NCI-H2029 treated with DMSO at 0.1 percent for 48 hours (cell line): Measurements from ENCODE around the gene WFDC10A.
"Not testable (repeated sequence)": the region's sequence is repeated elsewhere in the genome, so short reads cannot be mapped to it uniquely, and the experiment has no call there.

Experiments used
- DNase-seq: peaks from one replicate; lab custom pipeline; 2025; lab: John Stamatoyannopoulos, UW

The WFDC10A gene

GRCh38 chr20:45629496-45630100 lies at the start of gene WFDC10A:
Gene WFDC10A (plus strand): TSS chr20:45629739. CDS start chr20:45629814, 75 bp downstream.
- DNase-seq, result peak; percentile 23

- DNase-seq, result no peak
These were observed 47.8 kb upstream of the WFDC10A start for GRCh38 chr20:45581702-45582101.

- DNase-seq, result no peak
These were observed 46.0 kb upstream of the WFDC10A start for GRCh38 chr20:45583502-45583901.

- not testable (repeated sequence) for DNase-seq
These were observed 45.2 kb upstream of the WFDC10A start for GRCh38 chr20:45584294-45584693.

GRCh38 chr20:45585986-45586385 lies 43.6 kb upstream of the WFDC10A start:
- DNase-seq, result not testable (repeated sequence)

GRCh38 chr20:45588800-45589199 lies 40.7 kb upstream of the WFDC10A start:
- no peak for DNase-seq

- DNase-seq, result no peak
These were observed 39.8 kb upstream of the WFDC10A start for GRCh38 chr20:45589725-45590124.

- DNase-seq, result no peak
These were observed 36.9 kb upstream of the WFDC10A start for GRCh38 chr20:45592574-45593189.

GRCh38 chr20:45593498-45593897 lies 36.0 kb upstream of the WFDC10A start:
- no peak for DNase-seq

- no peak for DNase-seq
These were observed 34.3 kb upstream of the WFDC10A start for GRCh38 chr20:45595235-45595634.

GRCh38 chr20:45607810-45608209 lies 21.7 kb upstream of the WFDC10A start:
- no peak for DNase-seq

GRCh38 chr20:45611054-45611453 lies 18.5 kb upstream of the WFDC10A start:
- no peak for DNase-seq

- no peak for DNase-seq
These were observed 17.2 kb upstream of the WFDC10A start for GRCh38 chr20:45612314-45612713.

- DNase-seq, result no peak
These were observed 11.9 kb upstream of the WFDC10A start for GRCh38 chr20:45617591-45617990.

- no peak for DNase-seq
These were observed 7.9 kb upstream of the WFDC10A start for GRCh38 chr20:45621593-45621992.

GRCh38 chr20:45626540-45626939 lies 3.0 kb upstream of the WFDC10A start:
- no peak for DNase-seq

- DNase-seq, result no peak
These were observed 832 bp downstream of the WFDC10A start for GRCh38 chr20:45630371-45630770.

GRCh38 chr20:45631184-45631583 lies 1.6 kb downstream of the WFDC10A start, which contains the start of gene WFDC9:
Gene WFDC9 (minus strand): TSS chr20:45631284. CDS start chr20:45610181, 21,103 bp downstream.
- no peak for DNase-seq

GRCh38 chr20:45636513-45636912 lies 7.0 kb downstream of the WFDC10A start:
- DNase-seq, result no peak

GRCh38 chr20:45639687-45640086 lies 10.1 kb downstream of the WFDC10A start:
- no peak for DNase-seq

GRCh38 chr20:45641076-45641475 lies 11.5 kb downstream of the WFDC10A start:
- DNase-seq, result not testable (repeated sequence)

GRCh38 chr20:45645869-45646268 lies 16.3 kb downstream of the WFDC10A start:
- not testable (repeated sequence) for DNase-seq

- no peak for DNase-seq
These were observed 17.3 kb downstream of the WFDC10A start for GRCh38 chr20:45646875-45647274.
